Right cardiac atrium (tissue), 5 donors: Measurements from ENCODE around the gene PEX11G. TPM values are rescaled to one million over a fixed set of nuclear protein-coding genes. Genes with fewer than 3 reads are reported as not detected.
"Not testable (repeated sequence)": the region's sequence is repeated elsewhere in the genome, so short reads cannot be mapped to it uniquely, and the experiment has no call there.

Source experiments
- ATAC-seq, 2 donors: fragments of 200-7000 bp; cut with Tn5 transposase; one replicate each; pipeline versions ENCODE4 v1.8.0 to v1.9.1; 2020; ENCODE audit warnings: moderate library complexity in 2 of 2, mild to moderate bottlenecking in 1 of 2
- DNase-seq, 3 donors: peaks; one replicate each; pipeline ENCODE4 v3.0.0-alpha.2; 2020
- H3K27ac ChIP-seq: one replicate; pipeline ENCODE4 v1.5.1; 2013; ENCODE audit warnings: mild to moderate bottlenecking, low read length, control low read depth, moderate library complexity
- H3K27me3 ChIP-seq: one replicate; pipeline ENCODE4 v1.6.1; 2013; ENCODE audit not compliant: control insufficient read depth, insufficient read depth
- H3K4me1 ChIP-seq: one replicate; pipeline ENCODE4 v1.6.1; 2013; ENCODE audit warnings: low read length; ENCODE audit not compliant: control insufficient read depth, insufficient read depth
- H3K4me3 ChIP-seq: one replicate; pipeline ENCODE4 v1.5.1; 2013; ENCODE audit warnings: low read length, control low read depth
- H3K9me3 ChIP-seq: one replicate; pipeline ENCODE4 v1.6.1; 2013; ENCODE audit warnings: low read length; ENCODE audit not compliant: control insufficient read depth
- WGBS: extraction: QIAGEN DNeasy Blood & Tissue Kit; methylation state at CpG from one replicate; pipeline ENCODE4 v1.1.7; 2013; 5-methylcytosine and 5-hydroxymethylcytosine counted together
- intact Hi-C, 4 donors: fragments of 100-400 bp; cut with DNase I; formaldehyde crosslinking; loops; one replicate each; pipeline versions ENCODE4 v1.11.0 to v1.14.0; 2022 to 2023
- polyA plus RNA-seq: library from polyadenylated mRNA; stranded (reverse); fragments of 200-250 nt; gene quantifications from one replicate; pipeline ENCODE4 v1.2.3, GENCODE V29; 2013
- total RNA-seq, 4 donors: library from RNA; stranded (reverse); fragmentation: NEBNext Ultra II Directional; extraction: Animal tissue kit (Norgen Biotek cat#: 25700); gene quantifications; one replicate each; pipeline ENCODE4 v1.2.1, GENCODE V29; 2021
- donor health status: healthy with polysubstance abuse.
- donor health status: DM: no; HTN: yes; CAD: no.
- donor health status: DM: no; HTN: no; CAD: no.
- donor health status: DM: no; HTN: yes; CAD: no; lungs with severe emphysema.
- donor health status: DM: yes; HTN: yes; CAD: no.

Gene PEX11G
- total and polyA plus RNA-seq, 5 donors: 1.5 to 3.2 (median 2.4) TPM

GRCh38 chr19:7441468-7442146 is 47.2 kb downstream of the PEX11G start:
- Histone ChIP-seq H3K27me3 (no peaks in the 10 kb centered on the region), H3K27ac (no peak overlapping the region), H3K4me1 (no peaks in the 10 kb centered on the region), H3K4me3 (no peak overlapping the region), H3K9me3 (no peaks in the 10 kb centered on the region)
- ATAC-seq (no peak), DNase-seq (no peak)
- intact Hi-C loops: no loop called here
- WGBS: 88% methylated on average over 21 of the region's 21 CpGs

GRCh38 chr19:7440188-7440975 is 48.5 kb downstream of the PEX11G start:
- H3K27ac ChIP-seq: no peak overlapping the region
- WGBS: 89% methylated on average over 43 of the region's 43 CpGs
- H3K4me1 ChIP-seq: no peaks in the 10 kb centered on the region
- DNase-seq (no peak), ATAC-seq (peak in 1 of 2 donors; percentile 21)
- intact Hi-C loops: no loop called here
- no peaks in the 10 kb centered on the region for H3K27me3 ChIP-seq
- no peak overlapping the region for H3K4me3 ChIP-seq
- no peaks in the 10 kb centered on the region for H3K9me3 ChIP-seq

DNA sequence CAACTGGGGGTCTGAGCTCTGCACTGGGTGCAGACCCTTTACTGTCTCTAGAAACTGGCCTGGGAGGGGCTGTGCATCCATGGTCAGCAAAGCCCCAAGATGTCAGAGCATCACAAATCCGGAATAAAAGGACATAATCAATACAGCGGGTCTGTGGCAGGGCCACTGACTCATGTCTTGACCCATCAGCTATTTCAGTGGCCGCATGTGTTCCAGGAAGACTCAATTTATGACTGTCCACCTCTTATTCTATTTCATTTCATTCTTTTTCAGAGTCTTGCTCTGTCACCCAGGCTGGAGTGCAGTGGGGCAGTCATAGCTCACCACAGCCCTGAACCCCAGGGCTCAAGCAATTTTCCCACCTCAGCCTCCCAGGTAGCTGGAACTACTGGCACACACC is 53.2 kb downstream of the PEX11G start:
- Histone ChIP-seq H3K4me1 (no peaks in the 10 kb centered on the region), H3K27me3 (no peaks in the 10 kb centered on the region), H3K9me3 (no peaks in the 10 kb centered on the region), H3K27ac (no peak overlapping the region), H3K4me3 (no peak overlapping the region)
- no peak for DNase-seq
- 95% methylated on average over 3 of the region's 3 CpGs for WGBS
- ATAC-seq: no peak
- intact Hi-C loops: no loop called here

GRCh38 chr19:7434391-7434790 is 54.4 kb downstream of the PEX11G start:
- 93% methylated on average over 10 of the region's 10 CpGs for WGBS
- DNase-seq (no peak), ATAC-seq (no peak)
- no peak overlapping the region for H3K27ac ChIP-seq
- no peaks in the 10 kb centered on the region for H3K27me3 ChIP-seq
- H3K4me1 ChIP-seq: no peaks in the 10 kb centered on the region
- no peak overlapping the region for H3K4me3 ChIP-seq
- intact Hi-C loops: no loop called here
- no peaks in the 10 kb centered on the region for H3K9me3 ChIP-seq

- H3K4me1 ChIP-seq, ATAC-seq, H3K27ac ChIP-seq, H3K4me3 ChIP-seq, H3K9me3 ChIP-seq, intact Hi-C loops, H3K27me3 ChIP-seq, DNase-seq: not testable (repeated sequence)
- 85% methylated on average over 7 of the region's 7 CpGs for WGBS
Observed at GRCh38 chr19:7433456-7433855, 55.4 kb downstream of the PEX11G start.

GRCh38 chr19:7429638-7430282 is 59.1 kb downstream of the PEX11G start:
- H3K27me3 ChIP-seq: no peaks in the 10 kb centered on the region
- no peak overlapping the region for H3K27ac ChIP-seq
- 87% methylated on average over 8 of the region's 8 CpGs for WGBS
- no peak overlapping the region for H3K4me3 ChIP-seq
- DNase-seq (no peak), ATAC-seq (no peak)
- H3K4me1 ChIP-seq: no peaks in the 10 kb centered on the region
- no peaks in the 10 kb centered on the region for H3K9me3 ChIP-seq
- intact Hi-C loops: no loop called here

GRCh38 chr19:7428651-7429113 is 60.2 kb downstream of the PEX11G start:
- Histone ChIP-seq H3K4me3 (no peak overlapping the region), H3K27ac (no peak overlapping the region), H3K27me3 (no peaks in the 10 kb centered on the region), H3K9me3 (no peaks in the 10 kb centered on the region), H3K4me1 (no peaks in the 10 kb centered on the region)
- intact Hi-C loops: no loop called here
- DNase-seq: no peak
- 95% methylated on average over 20 of the region's 20 CpGs for WGBS
- peak in 1 of 2 donors; percentile 19 for ATAC-seq

- intact Hi-C loops: no loop called here
- 81% methylated on average over 5 of the region's 5 CpGs for WGBS
- Histone ChIP-seq H3K4me3 (no peak overlapping the region), H3K4me1 (no peaks in the 10 kb centered on the region), H3K9me3 (no peaks in the 10 kb centered on the region), H3K27ac (no peak overlapping the region), H3K27me3 (no peaks in the 10 kb centered on the region)
- ATAC-seq: no peak
- no peak for DNase-seq
Observed at GRCh38 chr19:7427944-7428343, 60.9 kb downstream of the PEX11G start.

GRCh38 chr19:7426986-7427385 is 61.8 kb downstream of the PEX11G start:
- DNase-seq (no peak), ATAC-seq (no peak)
- Histone ChIP-seq H3K4me3 (no peak overlapping the region), H3K4me1 (no peaks in the 10 kb centered on the region), H3K9me3 (no peaks in the 10 kb centered on the region), H3K27ac (no peak overlapping the region), H3K27me3 (no peaks in the 10 kb centered on the region)
- intact Hi-C loops: no loop called here
- WGBS: 89% methylated on average over 9 of the region's 9 CpGs
